HG03045 (cell line): ENCODE results near the gene SLC10A7.

Experiments used
- ATAC-seq: cut with Tn5 transposase; IDR thresholded peaks from one replicate; pipeline ENCODE4 v1.9.1; 2021; ENCODE audit warnings: mild to moderate bottlenecking, moderate library complexity; ENCODE audit not compliant: unreplicated experiment

Gene SLC10A7

DNA sequence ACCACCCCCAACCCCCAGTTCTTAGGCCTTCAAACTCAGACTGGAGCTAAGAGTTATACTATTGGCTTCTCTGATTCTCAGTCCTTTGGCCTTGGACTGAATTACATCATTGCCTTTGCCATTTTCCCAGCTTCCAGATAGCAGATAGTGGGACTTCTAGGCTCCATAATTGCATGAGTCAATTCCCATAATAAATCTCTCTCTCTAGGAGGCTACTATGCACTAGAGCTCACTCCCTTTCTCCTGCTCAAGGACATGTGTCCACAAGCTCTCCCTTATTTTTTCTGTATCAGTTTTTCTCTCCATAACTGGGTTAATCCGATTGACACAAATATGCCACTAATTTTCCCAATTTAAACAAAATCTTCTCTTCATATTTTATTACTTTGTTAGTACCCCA lies 204.0 kb downstream of the SLC10A7 start:
- no peak for ATAC-seq

DNA sequence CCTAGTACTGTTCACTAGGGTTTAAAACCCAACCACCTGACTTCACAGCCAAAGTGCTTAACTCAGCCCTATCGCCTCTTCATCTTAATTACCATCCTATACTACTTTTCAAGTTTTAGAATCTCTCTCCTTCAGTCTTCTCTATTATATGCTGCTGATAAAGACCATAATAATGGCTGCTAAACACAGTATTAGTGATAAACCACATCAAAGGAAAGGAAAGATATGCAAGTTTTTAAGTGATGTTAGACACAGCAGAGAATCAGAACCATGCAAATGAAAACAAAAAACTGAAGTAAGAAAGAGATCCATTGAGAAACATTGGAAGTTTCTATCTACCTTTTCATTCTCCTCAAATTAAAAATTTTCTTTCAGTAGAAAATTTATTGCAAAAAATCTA lies 206.6 kb downstream of the SLC10A7 start:
- no peak for ATAC-seq

DNA sequence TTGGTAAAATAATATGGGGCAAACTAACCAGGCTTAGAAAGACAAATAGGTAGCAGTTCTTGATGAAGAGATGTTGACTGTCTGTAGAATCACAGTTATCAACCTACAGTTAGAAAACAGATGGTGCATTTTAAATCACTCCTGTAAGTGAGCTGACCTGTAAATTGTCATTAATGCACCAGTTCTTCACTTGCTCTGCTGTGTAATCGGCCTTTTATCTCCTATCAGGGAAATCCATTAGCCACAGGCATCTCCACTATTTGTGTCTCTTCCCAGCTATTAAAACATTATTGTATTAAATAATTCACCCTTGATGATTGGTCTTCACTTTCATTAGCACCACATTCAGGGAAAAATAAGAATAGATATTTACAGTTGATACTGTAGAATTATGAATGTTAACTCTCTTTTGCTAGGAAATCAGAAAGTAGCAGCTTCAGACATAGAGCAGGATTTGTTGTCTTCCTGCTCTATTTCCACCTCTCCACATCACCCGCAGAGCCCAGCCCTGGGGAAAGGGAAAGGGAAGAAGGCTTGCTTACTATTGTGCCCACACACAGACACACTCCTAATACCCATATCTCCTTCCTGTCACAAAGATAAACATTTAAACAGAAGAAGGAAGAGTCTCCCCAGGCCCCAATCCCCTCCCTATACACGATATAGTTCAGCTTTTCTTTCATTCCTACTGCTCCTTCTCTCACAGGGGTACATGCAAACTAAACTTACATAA lies 210.3 kb downstream of the SLC10A7 start:
- no peak for ATAC-seq

DNA sequence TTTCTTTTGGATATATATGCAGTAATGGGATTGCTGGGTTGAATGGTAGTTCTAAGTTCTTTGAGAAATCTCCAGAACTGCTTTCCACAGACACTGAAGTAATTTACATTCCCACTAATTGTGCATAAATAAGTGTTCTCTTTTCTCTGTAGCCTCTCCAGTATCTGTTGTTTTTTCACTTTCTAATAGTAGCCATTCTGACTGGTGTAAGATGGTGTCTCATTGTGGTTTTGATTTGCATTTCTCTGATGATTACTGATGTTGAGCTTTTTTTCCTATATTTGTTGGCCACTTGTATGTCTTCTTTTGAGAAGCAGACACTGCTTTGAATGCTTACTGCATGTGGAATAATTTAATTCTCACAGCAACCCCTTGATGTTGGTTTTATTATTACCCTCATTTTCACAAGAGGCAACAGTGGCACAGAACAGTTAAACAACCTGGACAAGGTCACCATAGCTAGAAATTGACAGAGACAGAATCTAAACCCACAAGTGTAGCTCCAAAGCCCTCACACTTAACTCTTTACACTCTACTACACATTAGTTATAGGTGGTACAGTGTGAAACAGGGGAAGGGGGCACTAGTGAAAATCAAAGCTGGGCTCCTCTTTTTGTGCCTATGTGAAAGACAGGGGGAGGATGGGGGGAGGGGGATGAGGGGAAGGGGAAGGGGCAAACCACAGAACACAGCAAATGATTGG lies 211.3 kb downstream of the SLC10A7 start:
- ATAC-seq: peak; percentile 91

DNA sequence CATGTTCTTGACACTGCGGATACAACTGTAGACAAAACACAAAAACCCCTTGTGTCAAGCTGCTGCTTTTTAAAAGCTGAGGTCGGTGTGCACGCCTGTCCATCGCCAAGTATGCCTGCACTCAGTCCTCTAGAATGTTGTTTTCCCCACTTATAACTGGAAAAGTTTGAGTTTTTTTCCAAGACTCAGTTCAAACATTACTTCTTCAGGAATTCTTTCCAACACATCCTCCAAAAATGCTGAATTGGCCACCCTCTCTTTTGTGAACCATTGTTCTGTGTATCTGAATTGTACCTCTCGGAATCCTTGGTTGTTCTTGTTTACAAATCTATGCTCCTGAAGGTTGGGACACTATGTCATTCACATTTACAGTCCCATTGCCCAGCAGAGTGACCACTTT lies 212.8 kb downstream of the SLC10A7 start:
- no peak for ATAC-seq

DNA sequence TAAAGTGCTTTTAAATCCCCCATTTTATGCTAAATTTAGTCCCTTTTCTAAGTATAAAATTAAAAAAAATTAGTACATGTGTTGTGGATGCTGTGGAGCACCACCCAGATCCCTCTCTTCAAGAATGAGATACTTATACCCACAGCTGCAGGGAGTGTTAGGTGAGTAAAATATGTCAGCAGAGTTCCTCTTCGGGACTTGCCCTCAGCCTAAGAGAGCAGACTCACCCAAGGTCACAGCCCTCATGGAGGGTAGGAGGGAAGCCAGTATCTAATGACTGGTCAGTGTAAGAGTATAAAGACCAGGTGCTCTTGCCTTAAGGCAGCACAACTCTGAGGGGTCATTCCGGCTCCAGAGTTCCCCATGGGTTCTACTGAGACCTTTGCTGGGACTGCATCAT lies 218.9 kb downstream of the SLC10A7 start:
- no peak for ATAC-seq

DNA sequence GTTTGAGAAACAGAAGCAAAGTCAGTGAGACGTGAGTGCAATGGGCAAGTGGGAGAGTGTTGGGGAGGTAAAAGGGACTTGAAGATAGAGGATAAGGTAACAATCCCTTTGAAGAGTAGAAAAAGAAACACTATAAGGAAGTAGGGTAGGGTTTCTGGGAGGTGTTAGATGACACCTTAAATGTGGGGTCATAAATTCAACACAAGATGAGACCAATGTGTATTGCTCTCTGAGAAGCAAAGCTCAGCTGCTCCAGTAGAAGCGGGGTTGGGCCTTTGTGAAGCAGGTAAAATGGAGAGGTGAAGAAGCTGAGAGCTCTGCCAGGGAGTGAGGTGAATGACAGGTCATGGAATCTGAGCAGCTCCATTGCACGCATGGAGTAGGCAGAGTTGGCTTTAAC lies 222.1 kb downstream of the SLC10A7 start:
- no peak for ATAC-seq

DNA sequence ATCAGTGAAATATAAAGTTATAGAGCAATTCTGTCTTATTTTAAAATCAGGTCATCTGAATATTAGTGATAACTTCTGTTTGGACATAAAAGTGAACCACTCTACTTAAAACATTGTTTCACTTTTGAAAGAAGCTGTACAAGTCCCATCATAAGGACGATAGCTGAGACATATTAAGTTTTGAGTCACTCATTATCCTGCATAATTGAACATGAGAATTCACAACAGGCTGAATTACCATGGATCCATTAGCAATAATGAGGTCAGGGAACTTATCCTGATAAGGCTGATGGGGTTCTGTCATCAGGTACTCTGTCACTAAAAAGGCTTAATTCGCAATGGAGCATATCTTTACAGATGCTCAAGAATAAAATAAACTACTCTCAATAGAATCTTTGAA lies 227.0 kb downstream of the SLC10A7 start:
- ATAC-seq: no peak

DNA sequence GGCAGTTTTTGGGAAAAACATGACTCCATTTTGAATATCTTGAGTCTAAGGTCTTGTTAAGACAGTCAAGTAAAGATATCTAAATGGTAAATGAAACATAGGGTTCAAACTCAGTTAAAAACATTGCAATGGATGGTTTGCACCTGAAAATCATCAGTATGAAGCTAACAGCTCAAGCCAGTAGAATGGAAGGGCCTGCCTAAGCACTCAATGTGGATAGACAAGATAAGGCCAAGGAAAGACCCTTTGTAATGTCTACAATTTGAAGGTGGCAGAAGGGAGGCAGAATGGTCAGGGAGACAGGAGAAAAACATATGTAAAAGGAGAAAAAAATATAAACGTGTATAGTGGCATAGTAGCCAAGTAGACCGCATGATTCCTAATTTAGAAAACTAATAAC lies 229.2 kb downstream of the SLC10A7 start:
- ATAC-seq: no peak

DNA sequence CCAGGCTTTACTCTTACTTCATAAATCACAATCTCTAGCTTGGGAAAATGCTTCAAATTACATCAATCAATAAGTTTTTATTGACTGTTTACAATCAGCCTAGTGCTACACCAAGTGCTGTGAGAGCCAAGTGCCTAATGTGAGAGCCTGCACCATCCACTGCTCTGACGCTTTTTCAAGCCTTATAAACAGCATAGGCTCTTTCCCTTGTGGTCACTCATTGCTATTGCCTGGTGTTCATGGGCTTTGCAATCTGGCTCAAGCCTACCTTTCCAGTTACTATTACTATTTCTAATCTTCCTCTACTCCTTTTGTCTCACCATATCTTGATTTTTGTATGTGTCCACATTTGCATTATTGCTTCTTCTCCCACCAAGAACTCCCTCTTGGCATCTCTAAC lies 230.4 kb downstream of the SLC10A7 start:
- no peak for ATAC-seq

DNA sequence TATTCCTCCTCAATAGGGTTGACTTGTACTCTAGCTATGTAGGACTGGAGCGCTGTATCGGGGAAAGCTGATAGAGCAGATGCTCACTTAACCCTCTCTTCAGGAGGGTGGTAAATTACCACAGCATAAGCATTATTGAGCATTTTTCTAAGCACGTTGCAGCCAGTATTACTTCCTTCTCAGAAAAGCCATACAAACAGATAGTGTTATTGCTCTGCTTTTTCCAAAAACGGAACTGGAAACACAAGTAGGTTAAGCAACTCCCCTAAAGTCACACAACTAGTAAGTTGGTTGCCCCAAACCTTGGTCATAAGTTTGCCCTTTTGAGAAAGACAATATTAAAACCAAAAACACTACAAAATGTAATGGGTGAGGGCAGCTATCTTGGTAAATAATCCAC lies 233.5 kb downstream of the SLC10A7 start:
- ATAC-seq: no peak

DNA sequence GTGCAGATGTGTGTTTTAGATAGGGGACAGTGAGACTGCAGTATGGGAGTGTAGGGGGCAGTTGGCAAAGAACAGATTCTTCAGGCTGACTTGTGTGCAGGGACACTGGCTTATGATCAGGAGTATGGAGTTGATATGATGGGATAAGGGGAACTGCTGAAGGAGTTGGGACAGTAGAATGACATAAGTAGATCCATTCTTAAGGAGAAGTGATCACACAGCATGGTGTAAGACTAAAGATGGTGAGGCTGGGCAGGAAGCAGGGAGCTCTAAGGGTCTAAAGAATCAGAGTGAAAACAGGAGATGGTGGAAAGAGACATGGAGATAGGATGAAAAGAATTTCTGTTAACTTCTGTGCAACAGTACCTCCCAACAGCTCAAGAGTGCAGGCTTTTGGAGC lies 236.7 kb downstream of the SLC10A7 start:
- no peak for ATAC-seq

DNA sequence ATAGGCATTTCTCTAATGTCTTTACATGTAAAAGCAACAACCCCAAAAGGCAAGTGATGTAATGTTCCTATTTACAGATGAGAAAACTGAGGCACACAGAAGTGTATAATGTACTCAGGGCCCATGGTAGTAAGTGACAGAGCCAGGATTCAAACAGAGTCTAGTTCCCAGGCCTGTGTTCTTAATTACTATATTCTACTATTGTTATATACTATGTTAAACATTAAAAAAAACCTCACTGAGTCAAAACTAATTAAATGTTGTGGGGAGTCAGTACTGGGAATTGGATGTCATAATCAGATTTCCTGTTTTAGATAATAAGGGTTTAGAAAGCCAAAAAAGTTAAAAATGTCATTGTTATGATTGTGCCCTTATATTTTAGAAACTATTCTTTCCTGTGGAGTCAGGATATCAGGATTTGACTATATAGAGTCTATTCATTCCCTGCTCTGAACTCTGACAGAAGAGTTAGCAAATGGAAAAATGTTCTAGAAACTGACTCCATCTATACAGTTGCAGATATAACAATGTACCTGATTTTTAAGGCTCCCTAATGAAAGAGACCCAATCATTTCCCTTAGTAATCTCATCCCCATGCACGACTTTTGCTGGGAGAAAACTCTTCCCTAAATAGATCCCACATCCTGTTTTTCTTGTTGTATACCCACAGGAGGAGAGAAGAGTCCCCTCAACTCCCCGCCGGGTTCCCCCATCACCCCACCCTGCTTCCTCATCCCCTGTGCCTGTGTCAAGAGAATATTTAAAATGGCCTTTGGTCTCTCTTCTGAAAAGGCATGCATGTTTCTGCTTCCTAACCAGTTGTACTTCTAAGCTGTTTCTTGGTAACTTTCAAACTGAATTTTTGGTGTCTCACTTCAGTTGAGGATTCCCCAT lies 237.7 kb downstream of the SLC10A7 start:
- ATAC-seq: no peak

DNA sequence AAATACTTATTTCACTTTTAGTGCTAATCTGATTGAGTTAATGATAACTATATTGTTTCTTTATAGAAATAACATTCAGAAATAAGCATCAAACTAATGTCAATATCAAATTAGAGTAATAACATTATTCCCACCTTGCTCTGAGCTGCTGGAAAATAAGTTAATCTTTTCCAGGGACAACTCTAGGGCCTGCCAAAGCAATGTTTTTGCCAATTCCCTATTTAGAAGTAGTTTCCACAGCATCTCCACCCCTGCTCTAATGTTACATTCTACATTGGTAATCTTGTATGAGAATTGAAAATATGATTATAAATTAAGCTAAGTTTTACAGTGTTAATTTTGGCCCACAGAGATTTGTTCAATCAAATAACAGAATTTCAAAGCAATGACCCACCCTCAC lies 239.1 kb downstream of the SLC10A7 start:
- ATAC-seq: no peak

DNA sequence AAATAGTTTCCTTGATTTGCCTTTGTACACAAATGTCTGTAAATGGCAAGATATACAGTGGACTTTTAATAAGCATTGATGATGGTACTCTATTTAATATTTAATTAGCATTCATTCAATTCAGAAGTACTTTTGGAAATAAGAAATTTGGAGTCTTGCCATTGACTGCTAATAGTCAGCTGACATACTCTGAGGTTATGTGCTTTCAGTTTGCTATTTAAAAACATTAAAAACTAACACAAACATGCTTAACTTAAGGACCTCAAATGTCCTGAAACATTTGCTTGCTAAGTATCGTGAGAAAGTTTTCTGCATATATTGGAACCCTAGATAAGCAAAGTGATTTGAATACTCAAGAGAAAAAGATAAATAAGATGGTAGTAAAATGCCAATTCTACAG lies 242.8 kb downstream of the SLC10A7 start:
- no peak for ATAC-seq

DNA sequence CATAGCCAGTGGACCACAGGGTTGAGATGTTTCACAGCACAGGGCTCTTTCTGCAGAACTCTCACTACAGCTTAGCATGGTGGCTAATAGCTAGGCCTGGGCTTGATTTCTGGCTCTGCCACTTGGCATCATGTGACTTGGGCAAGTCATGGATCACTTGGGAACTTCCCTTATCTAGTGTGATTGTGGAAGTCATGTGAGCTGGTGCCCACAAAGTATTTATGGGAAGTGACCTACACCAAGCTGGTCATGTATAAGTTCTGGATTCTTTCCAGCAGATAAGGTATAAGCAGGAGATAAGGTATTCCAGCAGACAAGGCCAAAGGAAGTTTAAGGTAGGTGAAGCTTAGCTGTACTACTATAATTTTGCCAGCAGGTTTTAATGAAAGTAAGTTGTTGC lies 246.4 kb downstream of the SLC10A7 start:
- no peak for ATAC-seq

DNA sequence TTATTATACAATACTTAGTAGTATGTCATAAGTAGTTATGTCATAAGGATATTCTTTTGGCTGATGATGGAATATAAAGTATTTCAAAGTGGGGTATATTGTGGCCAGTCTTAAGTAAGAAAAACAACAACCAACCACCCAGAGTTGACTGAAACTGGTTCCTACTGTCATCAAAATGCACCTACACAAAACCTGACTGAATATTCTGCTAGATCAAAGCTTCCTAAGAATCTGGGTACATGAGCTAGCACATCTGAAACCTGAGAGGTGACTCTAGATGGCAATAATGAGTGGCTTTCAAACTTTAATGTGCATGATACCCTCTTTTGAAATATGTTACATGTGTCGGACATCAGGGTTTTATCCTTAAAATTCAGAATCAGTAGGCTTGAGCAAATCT lies 247.0 kb downstream of the SLC10A7 start:
- no peak for ATAC-seq

DNA sequence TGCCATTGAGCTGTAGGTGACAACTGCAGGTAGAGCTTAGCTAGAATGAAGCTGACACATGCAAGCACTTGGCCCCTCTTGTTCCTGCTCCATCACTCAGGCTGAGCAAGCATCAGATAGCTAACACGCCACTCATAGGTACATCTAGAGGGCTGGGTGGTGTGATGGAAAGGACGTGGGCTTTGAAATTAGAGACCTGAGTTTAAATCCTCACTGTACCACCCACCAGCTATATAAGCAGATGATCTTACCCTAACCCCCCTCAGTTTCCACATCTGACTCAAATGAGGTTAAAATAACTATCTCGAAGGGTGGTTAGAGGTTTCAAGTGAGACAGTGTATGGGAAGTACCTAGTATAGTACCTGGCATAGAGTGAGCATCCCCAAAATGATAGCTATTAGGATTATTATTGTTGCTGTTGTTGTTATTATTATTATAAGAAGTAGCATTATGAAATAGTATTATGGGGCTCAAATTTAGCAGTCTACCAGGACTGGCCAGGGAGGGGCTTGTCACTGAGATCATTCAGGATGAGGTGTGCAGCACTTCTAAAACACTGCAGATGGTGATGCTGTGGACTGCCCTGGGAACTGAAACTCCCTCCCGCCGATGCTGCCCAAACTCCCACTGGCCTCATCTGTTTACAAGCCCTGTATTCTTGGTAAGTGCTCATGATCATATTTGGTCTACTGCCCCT lies 248.4 kb downstream of the SLC10A7 start:
- peak; percentile 74 for ATAC-seq

DNA sequence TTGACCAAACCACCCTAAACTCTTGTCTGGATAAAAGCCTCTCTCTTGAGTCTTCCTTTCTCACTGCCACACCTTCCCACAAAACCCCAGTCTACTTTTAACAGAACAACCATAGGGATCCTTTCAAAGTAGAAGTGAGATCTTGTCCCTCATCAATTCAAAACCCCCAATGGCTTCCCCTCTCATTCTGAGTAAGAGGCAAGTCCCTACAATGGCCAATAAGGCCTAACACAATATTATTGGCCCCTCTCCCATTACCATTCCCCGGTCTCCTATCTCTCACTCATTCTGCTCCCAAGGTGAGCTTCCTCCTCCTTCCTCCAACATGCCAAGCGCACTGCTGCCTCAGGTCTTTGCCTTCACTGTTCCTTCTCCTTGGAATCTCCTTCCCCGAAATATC lies 250.3 kb downstream of the SLC10A7 start:
- no peak for ATAC-seq

DNA sequence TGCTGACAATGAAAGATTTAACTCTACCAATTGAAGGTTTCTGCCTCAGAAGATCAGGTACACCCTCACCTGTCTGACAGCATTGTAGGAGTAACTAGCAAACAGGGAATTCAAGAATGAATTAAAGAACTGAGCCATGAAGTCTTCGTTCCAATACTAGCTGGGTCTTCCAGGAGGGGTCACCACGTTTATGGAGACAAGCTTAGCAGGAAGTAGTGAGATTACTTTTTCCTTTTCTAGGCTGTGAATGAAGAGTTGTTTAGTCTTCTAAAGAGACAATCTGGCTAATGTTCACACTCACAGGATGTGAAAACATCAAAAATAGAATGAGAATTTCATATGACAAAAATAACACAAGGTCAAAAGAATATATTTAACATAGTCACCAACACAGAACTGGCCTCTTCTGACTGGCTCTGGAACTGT lies 252.5 kb downstream of the SLC10A7 start:
- peak; percentile 42 for ATAC-seq

DNA sequence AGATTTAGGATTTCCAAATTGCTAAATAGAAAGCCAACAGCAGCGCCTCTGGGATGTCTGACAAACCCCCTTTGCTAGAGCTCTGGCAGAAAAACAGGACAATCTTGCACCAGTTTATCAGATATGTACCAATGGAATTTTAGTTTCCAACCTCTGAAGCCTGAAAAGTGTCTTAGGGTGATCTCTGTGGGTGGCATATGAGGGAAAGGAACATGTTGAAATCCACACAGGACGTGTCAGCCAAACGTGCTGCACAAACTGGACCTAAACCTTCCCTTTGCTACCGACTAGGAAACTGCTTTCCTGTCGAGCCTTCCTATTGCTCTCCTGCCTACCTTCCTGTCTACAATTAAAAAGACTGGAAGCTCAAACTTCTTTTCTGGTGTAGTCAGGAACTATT lies 253.9 kb downstream of the SLC10A7 start:
- ATAC-seq: no peak
